Esophagus muscularis mucosa (tissue), 4 donors: ENCODE results near the gene MAMDC4. TPM values are rescaled to one million over a fixed set of nuclear protein-coding genes. Genes with fewer than 3 reads are reported as not detected.
"Not testable (repeated sequence)": the region's sequence is repeated elsewhere in the genome, so short reads cannot be mapped to it uniquely, and the experiment has no call there.

Experiments used
- DNase-seq: peaks from one replicate; pipeline ENCODE4 v3.0.0-alpha.2; 2017; ENCODE audit errors: extremely low spot score
- H3K27ac ChIP-seq, 4 donors: fragments of 200-600 bp; sonication (generic); replicated peaks in 1 of 4; 1 replicate in 3 of 4; 2 replicates in 1 of 4; pipeline ENCODE4 v1.5.1; 2016 to 2019; ENCODE audit warnings: mild to moderate bottlenecking in 1 of 4
- H3K27me3 ChIP-seq, 4 donors: fragments of 200-600 bp; sonication (generic); one replicate each; pipeline versions ENCODE4 v1.5.1 to v1.6.0; 2016 to 2019
- H3K36me3 ChIP-seq, 4 donors: fragments of 200-600 bp; sonication (generic); one replicate each; pipeline ENCODE4 v1.5.1; 2016 to 2019
- H3K4me1 ChIP-seq, 4 donors: fragments of 200-600 bp; sonication (generic); one replicate each; pipeline ENCODE4 v1.5.1; 2016 to 2019
- H3K4me3 ChIP-seq, 4 donors: fragments of 200-600 bp; sonication (generic); 1 replicate in 2 of 4; 2 replicates in 2 of 4; pipeline ENCODE4 v1.5.1; 2016 to 2019; ENCODE audit warnings: mild to moderate bottlenecking in 4 of 4, moderate library complexity in 1 of 4
- H3K9me3 ChIP-seq, 4 donors: fragments of 200-600 bp; sonication (generic); 1 replicate in 3 of 4; 2 replicates in 1 of 4; pipeline ENCODE4 v1.5.1; 2016 to 2019
- EP300 ChIP-seq: sonication (generic); formaldehyde crosslinking; IDR thresholded peaks from one replicate; pipeline ENCODE4 v1.6.1; 2017; ENCODE audit warnings: antibody characterized with exemption
- POLR2A ChIP-seq: fragments of 450-650 bp; IDR thresholded peaks from one replicate; pipeline ENCODE4 v1.6.1; 2017; ENCODE audit warnings: antibody characterized with exemption, moderate library complexity, mild to moderate bottlenecking, low read depth
- POLR2AphosphoS5 ChIP-seq, 2 donors: sonication (generic); formaldehyde crosslinking; IDR thresholded peaks; one replicate each; pipeline ENCODE4 v1.6.1; 2017; ENCODE audit warnings: antibody characterized with exemption in 2 of 2
- WGBS: methylation state at CpG from one replicate; pipeline ENCODE4 v1.1.5; 2018; 5-methylcytosine and 5-hydroxymethylcytosine counted together
- intact Hi-C: fragments of 100-400 bp; cut with DNase I; formaldehyde crosslinking; loops from one replicate; pipeline ENCODE4 v1.15.1; 2023
- total RNA-seq, 4 donors: library from RNA; depleted of rRNA; stranded (reverse); fragments of >200 nt; gene quantifications; one replicate each; pipeline versions ENCODE4 v1.1.0 to v1.2.1, GENCODE V29; 2016
- TF ChIP-seq, protein P1 (sequence below), 3 experiments: fragments of 200-600 bp in 2 of 3; fragments of 450-650 bp in 1 of 3; sonication (generic) in 2 of 3; IDR thresholded peaks; one replicate each; pipeline ENCODE4 v1.5.1; 2017 to 2019; ENCODE audit warnings: antibody characterized with exemption in 3 of 3, mild to moderate bottlenecking in 2 of 3, moderate library complexity in 1 of 3

MAMDC4 gene
- total RNA-seq, result 1 to 10 TPM; 1.7 to 4.7 (median 2.1) TPM

DNA sequence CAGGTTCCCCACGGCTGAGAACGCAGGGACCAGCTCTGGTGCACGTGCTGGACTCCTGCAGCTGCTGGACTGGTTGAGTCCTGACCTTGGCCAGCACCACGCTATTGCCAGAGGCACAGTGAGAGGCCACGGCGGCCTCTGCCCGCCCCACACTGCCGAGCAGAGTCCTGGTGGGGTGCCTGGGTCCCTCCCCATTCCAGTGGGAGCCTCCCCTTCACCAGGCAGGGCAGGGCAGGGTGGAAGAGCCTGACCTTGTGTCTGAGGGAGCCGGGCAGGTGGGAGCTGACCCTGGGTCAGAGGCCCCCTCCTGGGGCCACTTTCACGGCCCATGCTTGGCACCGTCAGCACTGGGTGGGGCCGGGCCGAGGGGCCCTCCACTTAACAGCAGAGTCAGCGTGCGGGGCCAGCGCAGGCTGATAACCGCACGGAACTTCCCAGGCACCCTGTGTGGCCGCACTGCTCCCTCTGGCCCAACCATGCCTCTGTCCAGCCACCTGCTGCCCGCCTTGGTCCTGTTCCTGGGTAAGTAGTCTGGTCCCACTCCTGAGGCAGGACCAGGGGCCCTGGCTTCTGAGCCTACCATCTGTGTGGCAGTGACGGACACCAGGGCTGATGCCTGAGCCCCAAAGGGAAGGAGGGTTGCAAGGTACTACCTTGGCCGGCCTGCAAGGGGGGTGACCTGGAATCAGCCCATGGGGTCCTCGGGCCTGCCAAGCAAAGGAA lies at the start of gene MAMDC4:
TSS of gene MAMDC4 (plus strand) at position 406 of the 723 bp plus-strand sequence. CDS start at position 477, 71 bp downstream.
- H3K4me3 ChIP-seq, result no peak within 1 kb of the TSS
- H3K27me3 ChIP-seq, result peaks cover 0 to 12% (median 8%) of the 10 kb centered on the region in 4 donors
- intact Hi-C loops, result no loop called here
- TF ChIP-seq, protein P1, sequence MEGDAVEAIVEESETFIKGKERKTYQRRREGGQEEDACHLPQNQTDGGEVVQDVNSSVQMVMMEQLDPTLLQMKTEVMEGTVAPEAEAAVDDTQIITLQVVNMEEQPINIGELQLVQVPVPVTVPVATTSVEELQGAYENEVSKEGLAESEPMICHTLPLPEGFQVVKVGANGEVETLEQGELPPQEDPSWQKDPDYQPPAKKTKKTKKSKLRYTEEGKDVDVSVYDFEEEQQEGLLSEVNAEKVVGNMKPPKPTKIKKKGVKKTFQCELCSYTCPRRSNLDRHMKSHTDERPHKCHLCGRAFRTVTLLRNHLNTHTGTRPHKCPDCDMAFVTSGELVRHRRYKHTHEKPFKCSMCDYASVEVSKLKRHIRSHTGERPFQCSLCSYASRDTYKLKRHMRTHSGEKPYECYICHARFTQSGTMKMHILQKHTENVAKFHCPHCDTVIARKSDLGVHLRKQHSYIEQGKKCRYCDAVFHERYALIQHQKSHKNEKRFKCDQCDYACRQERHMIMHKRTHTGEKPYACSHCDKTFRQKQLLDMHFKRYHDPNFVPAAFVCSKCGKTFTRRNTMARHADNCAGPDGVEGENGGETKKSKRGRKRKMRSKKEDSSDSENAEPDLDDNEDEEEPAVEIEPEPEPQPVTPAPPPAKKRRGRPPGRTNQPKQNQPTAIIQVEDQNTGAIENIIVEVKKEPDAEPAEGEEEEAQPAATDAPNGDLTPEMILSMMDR (IDR thresholded peaks at IDR 0.05), result no peak
- TF ChIP-seq POLR2AphosphoS5 (IDR thresholded peaks at IDR 0.05) (no peak), EP300 (no peak), POLR2A (no peak)
- 100% methylated on average over 3 of the region's 23 CpGs for WGBS
- H3K27ac ChIP-seq, result no peak within 1 kb of the TSS
- peaks cover 0 to 18% (median 13%) of the 10 kb centered on the region in 4 donors for H3K36me3 ChIP-seq
- no peaks in the 10 kb centered on the region for H3K9me3 ChIP-seq
- DNase-seq, result no peak
- H3K4me1 ChIP-seq, result peaks cover 31 to 40% (median 35%) of the 10 kb centered on the region in 4 donors

DNA sequence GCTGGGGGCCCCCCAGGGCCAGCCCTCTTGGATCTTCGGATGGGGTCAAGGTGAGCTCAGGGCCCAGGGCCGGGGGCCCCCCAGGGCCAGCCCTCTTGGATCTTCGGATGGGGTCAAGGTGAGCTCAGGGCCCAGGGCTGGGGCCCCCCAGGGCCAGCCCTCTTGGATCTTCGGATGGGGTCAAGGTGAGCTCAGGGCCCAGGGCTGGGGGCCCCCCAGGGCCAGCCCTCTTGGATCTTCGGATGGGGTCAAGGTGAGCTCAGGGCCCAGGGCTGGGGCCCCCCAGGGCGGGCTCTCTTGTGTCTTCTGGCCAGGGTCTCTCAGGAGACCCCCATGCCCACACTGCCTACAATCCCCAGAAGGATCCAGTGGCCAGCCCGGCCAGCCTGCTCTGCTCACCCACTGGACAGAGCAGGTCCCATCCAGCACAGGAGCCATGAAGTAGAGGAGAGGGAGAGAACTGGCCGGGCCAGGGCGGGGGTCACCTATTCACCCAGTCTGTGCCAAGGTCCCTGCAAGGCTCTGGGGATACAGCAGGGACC lies 49.1 kb upstream of the MAMDC4 start:
- not testable (repeated sequence) for H3K9me3 ChIP-seq, H3K27ac ChIP-seq, H3K4me3 ChIP-seq, DNase-seq
- H3K27me3 ChIP-seq, result peaks cover 6 to 50% (median 38%) of the 10 kb centered on the region in 4 donors
- H3K4me1 ChIP-seq, result peaks cover 33 to 45% (median 38%) of the 10 kb centered on the region in 4 donors
- peaks cover 0 to 14% (median 4%) of the 10 kb centered on the region in 4 donors for H3K36me3 ChIP-seq
- intact Hi-C loops, result loop anchor here (5.0 kb wide), 1 partner anchor 44 kb away; the partner anchor contains the start of gene PHPT1
- WGBS, result 100% methylated on average over 1 of the region's 9 CpGs

DNA sequence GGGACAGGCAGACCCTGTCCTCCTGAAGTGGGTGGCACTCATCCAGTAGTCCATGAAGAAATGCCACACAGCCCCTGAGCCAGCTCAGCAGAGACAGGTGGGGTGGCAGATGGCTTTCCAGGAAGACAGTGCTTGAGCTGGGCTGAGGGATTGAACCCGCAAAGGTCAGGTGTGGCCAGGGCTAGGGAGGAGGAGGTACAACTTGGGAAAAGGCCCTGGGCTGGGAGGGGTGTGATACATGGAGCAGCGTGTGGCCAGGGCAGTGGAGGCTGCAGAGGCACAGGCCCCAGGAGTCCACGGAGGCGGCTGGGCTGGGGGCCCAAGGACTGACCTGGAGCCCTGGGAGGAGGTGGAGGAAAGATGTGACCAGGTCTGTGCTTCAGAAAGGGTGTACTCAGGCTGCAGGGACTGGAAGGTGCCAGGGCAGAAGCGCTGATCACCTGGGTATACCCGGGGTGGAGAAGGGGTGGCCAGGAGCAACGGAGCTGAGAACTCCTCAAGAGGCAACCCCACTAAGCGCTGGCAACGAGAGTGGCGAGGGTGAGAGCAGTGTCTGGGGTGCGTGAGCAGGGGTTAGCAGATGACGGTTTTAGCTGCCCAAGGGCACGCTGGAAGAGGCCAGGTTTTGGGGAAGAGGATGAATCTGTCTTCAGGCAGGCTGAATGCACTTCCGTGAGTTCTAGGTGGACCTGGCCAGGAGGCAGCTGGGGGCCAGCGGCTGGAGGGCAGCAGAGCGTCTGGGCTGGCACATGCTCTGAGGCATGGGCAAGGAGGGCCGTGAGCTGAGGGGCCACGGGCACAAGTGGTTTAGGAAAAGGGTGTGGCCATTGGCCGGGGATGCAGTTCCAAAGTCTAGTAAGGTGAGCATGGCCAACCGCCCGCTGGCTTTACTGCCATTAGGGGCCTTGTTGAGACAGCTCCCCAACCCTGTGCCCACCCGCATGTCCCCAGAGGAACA lies 48.3 kb upstream of the MAMDC4 start:
- intact Hi-C loops, result loop anchor here (5.0 kb wide), 1 partner anchor 43 kb away; the partner anchor contains the start of gene PHPT1
- H3K27me3 ChIP-seq, result peaks cover 6 to 43% (median 33%) of the 10 kb centered on the region in 4 donors
- no peaks in the 10 kb centered on the region for H3K9me3 ChIP-seq
- H3K27ac ChIP-seq, result no peak overlapping the region
- no peak overlapping the region for H3K4me3 ChIP-seq
- peaks cover 0 to 14% (median 4%) of the 10 kb centered on the region in 4 donors for H3K36me3 ChIP-seq
- WGBS, result 97% methylated on average over 17 of the region's 22 CpGs
- DNase-seq, result no peak
- TF ChIP-seq POLR2AphosphoS5 (IDR thresholded peaks at IDR 0.05) (no peak), EP300 (no peak), POLR2A (no peak)
- TF ChIP-seq, protein P1 (IDR thresholded peaks at IDR 0.05), result no peak
- peaks cover 34 to 51% (median 42%) of the 10 kb centered on the region in 4 donors for H3K4me1 ChIP-seq

DNA sequence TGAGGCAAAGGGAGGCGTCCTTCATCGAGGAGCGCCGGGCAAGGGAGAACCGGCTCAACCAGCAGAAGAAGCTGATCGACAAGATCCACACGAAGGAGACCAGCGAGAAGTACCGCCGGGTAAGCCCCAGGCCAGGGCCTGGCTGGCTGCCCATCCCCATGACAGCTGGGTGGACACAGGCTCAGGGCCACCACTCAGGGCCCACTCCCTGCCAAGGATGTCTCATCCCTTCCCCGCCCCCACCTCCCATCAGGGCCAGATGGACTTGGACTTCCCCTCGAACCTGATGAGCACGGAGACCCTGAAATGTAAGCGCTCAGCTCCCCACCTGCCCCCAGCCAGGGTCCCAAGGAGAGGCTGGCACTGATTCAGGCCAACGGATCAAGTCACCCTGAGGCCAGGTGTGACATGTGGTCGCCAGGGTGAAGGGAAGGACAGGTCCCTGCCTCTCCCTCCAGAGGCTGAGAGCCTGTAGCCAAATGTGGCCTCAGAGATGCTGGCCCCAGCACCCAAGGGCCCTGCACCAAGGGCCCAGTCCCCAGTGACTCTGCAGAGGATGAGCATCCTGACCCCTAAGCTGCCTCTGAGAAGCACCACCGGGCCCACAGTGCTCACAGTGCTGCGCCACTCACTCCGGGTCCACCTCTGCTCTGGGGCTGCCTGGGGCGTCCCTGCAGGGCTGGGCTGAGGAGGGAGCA lies 47.5 kb upstream of the MAMDC4 start:
- DNase-seq, result no peak
- no peak overlapping the region for H3K27ac ChIP-seq
- WGBS, result 92% methylated on average over 2 of the region's 20 CpGs
- H3K4me1 ChIP-seq, result peaks cover 39 to 51% (median 46%) of the 10 kb centered on the region in 4 donors
- no peak overlapping the region for H3K4me3 ChIP-seq
- TF ChIP-seq, protein P1 (IDR thresholded peaks at IDR 0.05), result no peak
- no peak for TF ChIP-seq POLR2A
- no peak for TF ChIP-seq POLR2AphosphoS5 (IDR thresholded peaks at IDR 0.05)
- no peak for TF ChIP-seq EP300
- intact Hi-C loops, result loop anchor here (5.0 kb wide), 1 partner anchor 43 kb away; the partner anchor contains the start of gene PHPT1
- H3K27me3 ChIP-seq, result peaks cover 2 to 35% (median 24%) of the 10 kb centered on the region in 4 donors
- peaks cover 0 to 14% (median 5%) of the 10 kb centered on the region in 4 donors for H3K36me3 ChIP-seq
- H3K9me3 ChIP-seq, result no peaks in the 10 kb centered on the region
